Neural cell (in vitro differentiated cells): ENCODE measurements around the gene RBM33. TPM values are rescaled to one million over a fixed set of nuclear protein-coding genes. Genes with fewer than 3 reads are reported as not detected.

Experiments used
- H2AFZ ChIP-seq: fragments of 200-600, 300-800 bp; sonication (generic), shearing (Covaris generic); 2 replicates; pipeline ENCODE4 v1.6.0; 2014; ENCODE audit warnings: low read depth, mild to moderate bottlenecking, antibody characterized with exemption, low read length, moderate library complexity
- H3F3A ChIP-seq: fragments of 200-600 bp; shearing (Covaris generic); 2 replicates; pipeline ENCODE4 v1.6.1; 2016; ENCODE audit warnings: mild to moderate bottlenecking, moderate library complexity, mixed read lengths, antibody characterized with exemption, low read length; ENCODE audit not compliant: insufficient read depth, poor library complexity, severe bottlenecking
- H3K27ac ChIP-seq: fragments of 200-600, 300-800 bp; sonication (generic), shearing (Covaris generic); 2 replicates; pipeline ENCODE4 v1.5.1; 2014; ENCODE audit warnings: mild to moderate bottlenecking, low read length, moderate library complexity
- H3K27me3 ChIP-seq: fragments of 300-800, 200-600 bp; sonication (generic), shearing (Covaris generic); 2 replicates; pipeline ENCODE4 v1.6.0; 2014; ENCODE audit warnings: mild to moderate bottlenecking, low read depth, low read length, moderate library complexity; ENCODE audit not compliant: insufficient read depth
- H3K36me3 ChIP-seq: fragments of 300-800, 200-600 bp; sonication (generic), shearing (Covaris generic); 2 replicates; pipeline ENCODE4 v1.5.1; 2014; ENCODE audit warnings: mild to moderate bottlenecking, antibody characterized with exemption, low read length, moderate library complexity; ENCODE audit not compliant: insufficient read depth
- H3K4me2 ChIP-seq: fragments of 300-800, 200-600 bp; sonication (generic), shearing (Covaris generic); 2 replicates; pipeline ENCODE4 v1.6.0; 2014; ENCODE audit warnings: mild to moderate bottlenecking, low read length
- H3K4me3 ChIP-seq: fragments of 300-800, 200-600 bp; sonication (generic), shearing (Covaris generic); 2 replicates; pipeline ENCODE4 v1.5.1; 2014; ENCODE audit warnings: mild to moderate bottlenecking, low read length, moderate library complexity
- H3K79me2 ChIP-seq: fragments of 200-600 bp; shearing (Covaris generic); replicated peaks from 2 replicates; pipeline ENCODE4 v1.6.0; 2014; ENCODE audit warnings: mild to moderate bottlenecking, low read length, moderate library complexity; ENCODE audit not compliant: insufficient read depth
- H3K9ac ChIP-seq: fragments of 300-800, 200-600 bp; sonication (generic), shearing (Covaris generic); 2 replicates; pipeline ENCODE4 v1.6.1; 2016; ENCODE audit warnings: mild to moderate bottlenecking, low read length, mixed read lengths
- H3K9me2 ChIP-seq: fragments of 200-600 bp; shearing (Covaris generic); 2 replicates; pipeline ENCODE4 v1.6.1; 2016; ENCODE audit warnings: mild to moderate bottlenecking, low read length, mixed read lengths; ENCODE audit not compliant: insufficient read depth
- H3K9me3 ChIP-seq: fragments of 200-600, 300-800 bp; sonication (generic), shearing (Covaris generic); 2 replicates; pipeline ENCODE4 v1.6.1; 2016; ENCODE audit warnings: mild to moderate bottlenecking, mixed run types, low read length, moderate library complexity, mixed read lengths
- H4K20me1 ChIP-seq: fragments of 200-600 bp; shearing (Covaris generic); 2 replicates; pipeline ENCODE4 v1.6.1; 2016; ENCODE audit warnings: mild to moderate bottlenecking, mixed run types; ENCODE audit not compliant: insufficient read depth
- CTCF ChIP-seq: fragments of 450-650 bp; IDR thresholded peaks from 2 replicates; pipeline ENCODE4 v1.5.1; 2014; ENCODE audit warnings: antibody characterized with exemption, mild to moderate bottlenecking, moderate library complexity; ENCODE audit not compliant: poor library complexity, severe bottlenecking
- EP300 ChIP-seq: fragments of 450-650 bp; conservative IDR thresholded peaks from 2 replicates; pipeline ENCODE4 v1.6.1; 2014; ENCODE audit warnings: antibody characterized with exemption, mild to moderate bottlenecking, moderate library complexity; ENCODE audit not compliant: poor library complexity, severe bottlenecking
- EZH2 ChIP-seq: fragments of 200-600, 300-800 bp; shearing (Covaris generic), sonication (generic); IDR thresholded peaks from 2 replicates; pipeline ENCODE4 v1.6.1; 2014; ENCODE audit warnings: antibody characterized with exemption, low read length, borderline replicate concordance, mild to moderate bottlenecking; ENCODE audit not compliant: insufficient read depth, poor library complexity, severe bottlenecking
- MXI1 ChIP-seq: fragments of 450-650 bp; conservative IDR thresholded peaks from 2 replicates; pipeline ENCODE4 v1.6.1; 2014; ENCODE audit warnings: antibody characterized with exemption, mild to moderate bottlenecking; ENCODE audit not compliant: poor library complexity, severe bottlenecking
- POLR2AphosphoS5 ChIP-seq: IDR thresholded peaks from 2 replicates; pipeline ENCODE4 v1.6.1; 2012
- RAD21 ChIP-seq: fragments of 450-650 bp; conservative IDR thresholded peaks from 2 replicates; pipeline ENCODE4 v1.6.1; 2014; ENCODE audit warnings: antibody characterized with exemption, mild to moderate bottlenecking, moderate library complexity
- REST ChIP-seq: IDR thresholded peaks from 2 replicates; pipeline ENCODE4 v1.6.1; 2012; ENCODE audit warnings: borderline replicate concordance
- SMC3 ChIP-seq: fragments of 450-650 bp; conservative IDR thresholded peaks from 2 replicates; pipeline ENCODE4 v1.6.1; 2014; ENCODE audit warnings: antibody characterized with exemption, mild to moderate bottlenecking, moderate library complexity; ENCODE audit not compliant: poor library complexity
- TAF1 ChIP-seq: IDR thresholded peaks from 2 replicates; pipeline ENCODE4 v1.6.1; 2012; ENCODE audit warnings: low read depth
- polyA plus RNA-seq: library from polyadenylated mRNA; depleted of rRNA; stranded (reverse); fragments of >200 nt; gene quantifications from 2 replicates; pipeline ENCODE4 v1.2.3, GENCODE V29; 2014

RBM33 gene
- polyA plus RNA-seq, 1 donor from 2014 or later, result 53.2 TPM

GRCh38 chr7:155744971-155745683 lies 100.7 kb downstream of the RBM33 start:
- TF ChIP-seq EP300, result no peak
- no peak for TF ChIP-seq RAD21
- TF ChIP-seq POLR2AphosphoS5, result no peak
- no peak for TF ChIP-seq SMC3
- no peak for TF ChIP-seq EZH2
- TF ChIP-seq REST, result no peak
- no peak for TF ChIP-seq MXI1
- TF ChIP-seq TAF1, result no peak
- TF ChIP-seq CTCF, result no peak
- Histone ChIP-seq H3K9me3 (no peaks in the 10 kb centered on the region), H3K4me3 (no peak overlapping the region), H3K36me3 (peaks cover 6% of the 10 kb centered on the region), H3K79me2 (peaks cover 17% of the 10 kb centered on the region), H4K20me1 (no peaks in the 10 kb centered on the region), H3K27ac (no peak overlapping the region), H2AFZ (no peak overlapping the region), H3K9ac (no peak overlapping the region), H3K9me2 (no peaks in the 10 kb centered on the region), H3F3A (no peaks in the 10 kb centered on the region), H3K4me2 (no peak overlapping the region), H3K27me3 (no peaks in the 10 kb centered on the region)

- TF ChIP-seq CTCF, result no peak
- no peak for TF ChIP-seq EZH2
- TF ChIP-seq EP300, result no peak
- no peak for TF ChIP-seq RAD21
- no peak overlapping the region for H3K4me2 ChIP-seq
- no peak overlapping the region for H3K9ac ChIP-seq
- H3F3A ChIP-seq, result no peaks in the 10 kb centered on the region
- H3K9me2 ChIP-seq, result no peaks in the 10 kb centered on the region
- no peaks in the 10 kb centered on the region for H3K9me3 ChIP-seq
- no peaks in the 10 kb centered on the region for H4K20me1 ChIP-seq
- H3K27me3 ChIP-seq, result no peaks in the 10 kb centered on the region
- H3K27ac ChIP-seq, result no peak overlapping the region
- no peak overlapping the region for H2AFZ ChIP-seq
- peaks cover 6% of the 10 kb centered on the region for H3K36me3 ChIP-seq
- H3K4me3 ChIP-seq, result no peak overlapping the region
- H3K79me2 ChIP-seq, result peaks cover 19% of the 10 kb centered on the region
Measured at GRCh38 chr7:155745737-155746136, 101.3 kb downstream of the RBM33 start.
